GM19395 (cell line): ENCODE data around the gene SGK2.

Source experiments
- ATAC-seq: cut with Tn5 transposase; IDR thresholded peaks from one replicate; pipeline ENCODE4 v1.9.1; 2021; ENCODE audit warnings: mild to moderate bottlenecking, moderate library complexity; ENCODE audit not compliant: unreplicated experiment

Gene SGK2

GRCh38 chr20:43536041-43536816 is 22.6 kb upstream of the SGK2 start:
- ATAC-seq = no peak

GRCh38 chr20:43536817-43537440 is 21.9 kb upstream of the SGK2 start:
- no peak for ATAC-seq

GRCh38 chr20:43537921-43538877 is 20.6 kb upstream of the SGK2 start:
- ATAC-seq = no peak

- no peak for ATAC-seq
These were observed 19.7 kb upstream of the SGK2 start for GRCh38 chr20:43538878-43539700.

DNA sequence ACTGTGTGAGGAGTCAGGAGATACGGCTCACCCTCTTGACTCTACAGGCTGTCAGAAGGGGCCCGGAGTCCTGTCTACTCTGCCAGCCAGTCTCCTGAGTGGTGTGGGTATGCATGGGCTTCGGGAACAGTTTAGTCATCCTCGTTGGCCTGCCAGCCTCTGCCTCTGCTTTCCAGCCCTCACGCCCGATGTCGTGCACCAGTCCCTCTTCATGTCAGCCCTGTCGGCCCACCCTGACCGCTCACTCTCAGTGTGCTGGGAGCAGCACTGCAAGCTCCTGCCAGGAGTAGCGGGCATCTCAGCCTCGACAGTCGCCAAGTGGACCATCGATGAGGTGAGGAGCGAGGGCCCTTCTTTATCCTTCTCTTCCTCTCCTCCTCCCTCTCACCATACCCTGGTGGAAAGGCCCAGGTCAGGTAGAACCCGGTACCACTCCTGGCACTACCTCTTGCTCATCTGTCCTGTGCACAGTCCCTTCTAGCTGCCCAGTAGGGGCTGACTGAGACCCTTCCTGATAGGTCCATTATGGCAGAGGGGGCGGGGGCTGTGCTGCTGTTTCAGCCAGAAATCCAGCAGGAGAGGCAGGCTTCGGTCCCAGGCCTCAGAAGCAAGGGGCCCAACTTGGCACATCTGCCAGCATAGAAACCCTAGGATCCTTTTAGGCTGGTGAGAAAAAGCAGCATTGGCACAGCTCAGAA is 18.7 kb upstream of the SGK2 start:
- ATAC-seq = no peak

GRCh38 chr20:43540673-43541060 is 18.2 kb upstream of the SGK2 start:
- no peak for ATAC-seq

DNA sequence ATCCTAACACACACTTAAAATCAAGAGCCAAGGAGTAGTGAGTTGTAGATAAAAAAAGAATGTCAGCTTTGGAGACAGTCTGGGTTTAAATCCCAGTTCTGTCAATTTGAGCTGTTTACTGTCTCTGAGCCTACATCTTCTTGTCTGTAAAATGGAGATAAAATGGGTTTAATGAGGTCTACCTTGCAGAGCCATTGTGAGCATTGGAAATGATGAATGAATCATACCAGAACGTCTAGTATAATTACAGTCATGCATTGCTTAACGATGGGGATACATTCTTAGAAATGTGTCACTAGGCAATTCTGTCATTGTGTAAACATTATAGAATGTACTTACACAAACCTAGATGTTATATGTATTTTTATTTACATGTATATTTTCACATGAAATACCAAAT is 17.6 kb upstream of the SGK2 start:
- no peak for ATAC-seq

DNA sequence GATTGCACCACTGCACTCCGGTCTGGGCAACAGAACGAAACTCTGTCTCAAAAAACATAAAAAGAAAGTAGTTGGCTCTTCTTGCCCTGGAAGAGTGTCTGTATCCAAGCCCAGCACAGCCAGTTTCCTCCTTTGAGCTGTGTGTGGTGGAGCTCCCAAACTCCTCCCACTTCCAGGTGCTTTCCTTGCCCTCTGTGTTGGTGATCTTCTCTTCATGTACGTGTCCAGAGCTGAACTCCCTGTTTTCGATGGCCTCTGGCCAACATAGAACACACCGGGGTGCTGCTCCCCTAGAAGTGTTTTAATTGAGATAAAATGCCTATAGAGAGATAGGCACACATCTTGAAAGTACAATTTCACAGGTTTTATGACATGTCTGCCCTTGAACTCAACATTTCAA is 16.7 kb upstream of the SGK2 start:
- ATAC-seq = no peak

DNA sequence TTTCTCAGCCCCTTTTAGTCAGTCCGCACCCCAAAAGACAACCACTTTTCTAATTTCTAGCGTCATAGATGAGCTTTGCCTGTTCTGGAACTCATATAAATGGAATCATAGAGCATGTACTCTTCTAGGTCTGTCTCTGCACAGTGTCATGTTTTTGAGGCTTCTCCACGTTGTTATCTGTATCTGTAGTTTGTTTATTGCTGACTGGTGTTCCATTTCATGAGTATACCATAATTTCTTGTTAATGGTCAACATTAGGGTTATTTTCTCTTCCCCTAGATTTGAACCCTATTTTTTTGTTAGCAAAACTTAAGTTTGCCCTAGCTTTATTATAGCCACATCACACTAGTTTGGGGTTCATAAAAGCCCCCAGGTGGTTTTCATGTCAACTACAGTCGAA is 16.2 kb upstream of the SGK2 start:
- ATAC-seq = no peak

- no peak for ATAC-seq
These were observed 15.7 kb upstream of the SGK2 start for GRCh38 chr20:43543138-43543537.

DNA sequence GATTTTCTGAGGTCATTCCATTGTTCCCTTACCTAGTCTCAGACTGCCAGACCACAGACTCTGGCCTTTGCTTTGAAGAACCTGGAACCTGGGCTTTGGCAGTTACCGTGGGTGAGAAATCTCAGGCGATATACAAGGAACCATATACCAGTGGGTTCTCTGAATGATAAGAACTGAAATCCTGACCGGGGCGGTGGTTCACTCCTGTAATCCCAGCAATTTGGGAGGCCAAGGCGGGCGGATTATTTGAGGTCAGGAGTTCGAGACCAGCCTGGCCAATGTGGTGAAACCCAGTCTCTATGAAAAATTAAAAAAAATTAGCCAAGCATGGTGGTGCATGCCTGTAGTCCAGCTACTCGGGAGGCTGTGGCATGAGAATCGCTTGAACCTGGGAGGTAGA is 14.3 kb upstream of the SGK2 start:
- ATAC-seq = no peak

- no peak for ATAC-seq
These were observed 12.8 kb upstream of the SGK2 start for GRCh38 chr20:43545837-43546578.

- ATAC-seq = no peak
These were observed 10.4 kb upstream of the SGK2 start for GRCh38 chr20:43548273-43548880.

DNA sequence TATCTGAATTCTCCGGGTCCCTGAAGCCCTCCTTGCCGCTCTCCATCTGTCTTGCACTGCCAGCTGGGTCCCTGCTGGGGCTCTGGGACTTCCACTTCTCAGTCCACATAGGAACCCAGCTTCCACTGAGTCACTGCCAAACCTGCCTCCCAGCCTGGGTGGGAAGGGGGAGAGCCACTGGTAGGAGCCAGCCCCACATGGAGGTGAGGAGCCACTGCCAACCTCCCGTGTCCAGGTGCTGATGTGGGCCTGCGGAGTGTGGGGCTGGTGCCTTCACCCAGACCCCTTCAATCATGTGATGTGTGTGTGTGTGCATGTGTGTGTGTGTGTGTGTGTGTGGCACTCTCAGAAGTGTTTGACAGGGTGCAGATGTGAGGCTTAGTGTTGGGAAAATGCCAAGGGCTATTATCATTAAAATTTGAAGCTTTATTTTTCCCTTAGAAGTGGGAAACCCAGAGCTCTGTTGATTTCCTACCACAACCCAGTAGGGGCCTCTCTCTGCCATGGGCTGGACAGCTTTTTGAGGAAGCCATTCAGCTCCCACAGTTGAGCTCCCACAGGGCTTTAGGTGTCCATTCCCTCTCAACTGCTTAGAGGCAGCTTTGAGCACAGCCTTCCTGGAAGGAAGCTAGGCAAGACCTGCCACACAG is 9.3 kb upstream of the SGK2 start:
- no peak for ATAC-seq

- ATAC-seq = no peak
These were observed 8.4 kb upstream of the SGK2 start for GRCh38 chr20:43550456-43550855.

GRCh38 chr20:43554369-43554768 is 4.5 kb upstream of the SGK2 start:
- no peak for ATAC-seq

DNA sequence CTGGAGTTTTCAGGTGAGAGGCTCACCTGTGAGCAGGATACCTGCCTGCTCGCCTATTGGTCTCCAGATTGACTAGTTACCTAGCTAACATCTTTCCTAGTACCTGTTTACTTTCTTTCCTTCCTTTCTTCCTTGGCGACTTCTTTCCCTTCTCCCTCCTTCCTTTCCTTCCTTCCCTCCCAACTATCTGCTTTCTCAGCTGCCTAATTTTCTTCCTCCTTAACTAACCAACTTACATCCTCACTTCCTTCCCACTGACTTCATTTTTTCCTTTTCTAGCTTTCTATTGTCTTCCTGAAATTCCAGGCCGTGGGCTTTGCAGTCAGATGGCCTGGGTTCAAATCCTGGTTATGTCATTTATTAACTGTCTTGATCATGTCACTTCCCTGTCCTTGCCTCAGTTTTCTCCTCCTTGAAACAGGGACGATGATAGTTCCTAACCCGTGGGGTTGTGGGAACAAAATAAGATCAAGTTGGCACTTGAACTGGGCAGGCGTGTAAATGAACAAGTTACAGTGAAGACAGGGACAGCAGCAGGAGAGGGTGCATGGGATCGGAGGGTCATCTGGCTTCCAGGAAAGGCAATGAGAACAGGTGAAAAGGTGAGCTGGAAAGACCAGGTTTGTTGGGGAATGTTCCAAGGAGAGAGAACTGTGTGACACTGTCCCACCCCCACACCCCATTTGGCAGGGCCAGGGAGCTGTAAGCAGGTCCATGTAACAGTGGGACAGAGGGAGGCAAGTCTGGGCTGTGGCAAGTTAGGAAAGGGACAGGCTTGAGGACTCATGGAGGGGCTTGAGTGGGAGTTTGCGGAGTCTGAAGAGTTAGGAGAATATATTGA is 540 bp downstream of the SGK2 start:
- no peak for ATAC-seq

DNA sequence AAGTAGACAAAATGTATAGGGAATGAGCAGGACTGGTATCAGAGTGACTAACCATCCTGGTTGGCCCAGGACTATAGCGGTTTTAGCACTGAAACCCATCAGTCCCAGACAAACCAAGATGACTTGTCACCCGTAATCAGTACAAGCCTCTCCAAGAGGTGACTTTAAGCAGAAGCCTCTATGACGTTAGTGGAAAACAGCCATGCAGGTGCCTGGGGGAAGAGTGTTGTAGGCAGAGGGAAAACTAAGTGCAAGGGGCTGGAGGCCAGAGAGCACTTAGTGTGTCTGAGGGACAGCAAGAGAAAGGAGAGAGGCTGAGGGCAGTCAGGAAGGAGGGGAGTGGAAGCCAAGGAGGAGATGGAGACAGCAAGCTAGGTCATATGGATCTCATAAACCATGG is 2.1 kb downstream of the SGK2 start:
- ATAC-seq = no peak
